Mucosa of rectum (tissue), 2 donors: ENCODE measurements around the gene DCAF10.
"Not testable (repeated sequence)": the region's sequence is repeated elsewhere in the genome, so short reads cannot be mapped to it uniquely, and the experiment has no call there.

Experiments
- H3K27ac ChIP-seq, 2 donors: one replicate each; pipeline ENCODE4 v1.7.0; 2013; ENCODE audit warnings: inconsistent platforms in 2 of 2, low read depth in 2 of 2, low read length in 2 of 2
- H3K27me3 ChIP-seq, 2 donors: one replicate each; pipeline ENCODE4 v1.7.0; 2013; ENCODE audit warnings: low read length in 2 of 2; ENCODE audit not compliant: control insufficient read depth in 2 of 2, insufficient read depth in 2 of 2
- H3K36me3 ChIP-seq, 2 donors: one replicate each; pipeline ENCODE4 v1.7.0; 2013; ENCODE audit warnings: low read length in 2 of 2; ENCODE audit not compliant: control insufficient read depth in 2 of 2, insufficient read depth in 2 of 2
- H3K4me1 ChIP-seq, 2 donors: one replicate each; pipeline ENCODE4 v1.7.0; 2013; ENCODE audit warnings: low read length in 2 of 2, mild to moderate bottlenecking in 1 of 2; ENCODE audit not compliant: control insufficient read depth in 2 of 2, insufficient read depth in 2 of 2
- H3K4me3 ChIP-seq, 2 donors: one replicate each; pipeline ENCODE4 v1.7.0; 2013; ENCODE audit warnings: low read length in 2 of 2
- H3K9ac ChIP-seq, 2 donors: one replicate each; pipeline ENCODE4 v1.7.0; 2013; ENCODE audit warnings: low read length in 2 of 2, low read depth in 1 of 2, mild to moderate bottlenecking in 1 of 2
- H3K9me3 ChIP-seq, 2 donors: one replicate each; pipeline ENCODE4 v1.7.0; 2013; ENCODE audit warnings: low read length in 2 of 2; ENCODE audit not compliant: control insufficient read depth in 2 of 2
- donor health status: healthy.
- donor health status: Normal muscosa, but diverticular disease.

Gene DCAF10

DNA sequence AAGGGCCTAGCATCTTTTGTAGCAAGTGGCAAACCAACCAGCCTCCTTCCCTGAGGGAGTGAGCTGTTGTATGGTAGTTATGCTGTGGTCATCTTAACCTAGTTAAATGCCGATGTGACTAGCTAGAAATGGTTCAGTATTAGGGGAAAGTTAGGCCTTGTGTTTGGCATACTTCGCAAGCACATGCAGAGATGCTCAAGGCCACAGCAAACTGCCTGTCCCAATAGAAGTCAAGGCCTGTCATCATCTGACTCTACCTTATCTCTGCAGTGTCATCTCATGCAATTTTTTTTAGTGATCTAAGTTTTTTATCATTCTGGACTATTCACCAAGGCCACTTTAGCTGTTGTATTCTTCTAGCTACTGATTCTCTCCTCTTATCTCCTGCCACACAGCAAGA lies 10.5 kb upstream of the DCAF10 start:
- Histone ChIP-seq H3K36me3 (no peaks in the 10 kb centered on the region), H3K9me3 (no peaks in the 10 kb centered on the region), H3K9ac (no peak overlapping the region), H3K27me3 (no peaks in the 10 kb centered on the region), H3K4me1 (no peaks in the 10 kb centered on the region), H3K4me3 (no peak overlapping the region), H3K27ac (no peak overlapping the region)

DNA sequence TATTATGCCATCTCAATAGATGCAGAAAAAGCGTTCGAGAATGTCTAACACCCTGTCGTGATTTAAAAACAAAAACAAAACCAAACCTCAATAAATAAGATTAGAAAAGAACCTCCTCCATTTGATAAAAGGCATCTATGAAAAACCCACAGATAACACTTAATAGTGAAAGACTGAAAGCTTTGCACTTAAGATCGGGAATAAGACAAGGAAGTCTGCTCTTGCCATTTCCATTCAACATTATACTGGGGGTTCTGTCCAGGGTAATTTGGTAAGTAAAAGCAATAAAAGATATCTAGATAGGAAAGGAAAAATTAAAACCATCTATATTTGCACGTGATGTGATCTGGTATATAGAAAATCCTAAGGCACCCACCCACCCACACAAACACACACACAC lies 8.5 kb upstream of the DCAF10 start:
- no peak overlapping the region for H3K27ac ChIP-seq

GRCh38 chr9:37796232-37796631 lies 4.4 kb upstream of the DCAF10 start:
- Histone ChIP-seq H3K27me3 (no peaks in the 10 kb centered on the region), H3K27ac (no peak overlapping the region), H3K4me3 (no peak overlapping the region), H3K4me1 (peaks cover 0 to under 1% of the 10 kb centered on the region in 2 donors), H3K9me3 (no peaks in the 10 kb centered on the region), H3K36me3 (no peaks in the 10 kb centered on the region), H3K9ac (no peak overlapping the region)

More for the DNA sequence above, 8.5 kb upstream of the DCAF10 start:
- H3K4me1 ChIP-seq: no peaks in the 10 kb centered on the region
- no peak overlapping the region for H3K9ac ChIP-seq
- H3K36me3 ChIP-seq: no peaks in the 10 kb centered on the region
- H3K9me3 ChIP-seq: no peaks in the 10 kb centered on the region
- H3K27me3 ChIP-seq: no peaks in the 10 kb centered on the region
- no peak overlapping the region for H3K4me3 ChIP-seq

GRCh38 chr9:37798677-37799076 lies 1.9 kb upstream of the DCAF10 start:
- Histone ChIP-seq H3K9ac (no peak overlapping the region), H3K36me3 (no peaks in the 10 kb centered on the region), H3K9me3 (no peaks in the 10 kb centered on the region), H3K4me3 (no peak overlapping the region), H3K27ac (no peak overlapping the region), H3K27me3 (no peaks in the 10 kb centered on the region), H3K4me1 (peaks cover 16 to 18% of the 10 kb centered on the region in 2 donors)

DNA sequence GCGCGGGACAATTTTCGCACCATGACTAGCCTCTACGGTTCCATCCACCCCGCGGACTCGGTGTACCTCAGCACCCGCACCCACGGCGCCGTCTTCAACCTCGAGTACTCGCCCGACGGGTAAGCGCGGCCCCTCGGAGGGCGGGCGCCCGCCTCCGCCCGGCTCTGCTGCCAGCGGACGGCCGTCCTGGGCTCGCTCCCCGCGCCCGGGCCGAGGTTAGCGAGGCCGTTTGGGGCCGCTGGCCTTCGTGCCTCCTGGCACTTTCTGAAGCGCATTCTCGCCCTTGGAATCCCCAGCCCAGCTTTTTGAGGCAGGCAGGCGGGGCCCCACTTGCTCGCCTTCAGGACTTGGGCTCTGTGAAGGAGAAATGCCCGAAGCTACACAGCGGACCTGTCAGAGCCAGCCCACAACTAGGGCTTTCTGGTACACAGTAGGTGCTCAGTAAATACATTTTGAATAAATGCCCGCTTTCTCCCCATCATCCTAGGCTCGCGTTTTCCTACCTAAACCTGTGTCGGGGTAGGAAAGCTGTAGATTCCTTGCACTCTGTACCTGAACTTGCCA lies 772 bp downstream of the DCAF10 start:
- Histone ChIP-seq H3K4me3 (peak overlapping the region; percentile 87 to 94), H3K9me3 (no peaks in the 10 kb centered on the region), H3K9ac (peak overlapping the region; percentile 76 to 90), H3K27ac (peak overlapping the region; percentile 85 to 87), H3K27me3 (no peaks in the 10 kb centered on the region), H3K4me1 (peaks cover 16 to 18% of the 10 kb centered on the region in 2 donors), H3K36me3 (no peaks in the 10 kb centered on the region)

DNA sequence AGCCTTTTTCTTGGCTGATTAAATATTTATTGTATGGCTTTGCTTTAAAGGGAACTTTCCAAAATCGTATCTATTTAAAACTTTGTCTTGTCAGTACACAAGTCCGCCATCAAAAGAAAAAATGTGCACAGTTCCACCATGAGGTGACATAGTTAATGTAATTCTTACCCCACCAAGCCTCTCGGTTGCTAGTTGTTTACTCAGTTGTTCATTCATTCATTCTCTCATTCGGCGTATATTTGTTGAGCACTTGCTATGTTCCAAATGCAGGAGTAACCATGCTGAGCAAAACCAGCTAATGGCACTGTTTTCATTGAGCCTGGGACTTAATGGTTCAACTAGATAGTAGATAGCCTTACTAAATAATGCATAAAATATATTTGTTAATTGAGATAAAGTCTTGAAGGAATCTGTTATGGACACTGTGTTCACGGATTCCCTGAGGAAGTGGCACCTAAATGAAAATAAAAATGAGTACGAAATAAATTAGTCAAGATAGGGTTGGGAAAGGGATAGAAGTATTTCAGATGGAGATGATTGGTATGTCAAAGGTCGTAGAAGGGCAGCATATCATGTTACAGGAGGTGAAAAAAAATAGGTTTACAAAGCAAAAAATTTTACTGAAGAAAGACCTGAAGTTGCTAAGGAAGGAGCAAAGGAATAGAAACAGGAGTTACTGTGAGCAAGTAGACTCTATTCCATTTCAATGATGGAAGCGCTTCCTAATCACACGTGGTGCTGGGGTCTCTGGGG lies 1.5 kb downstream of the DCAF10 start:
- Histone ChIP-seq H3K9ac (peak overlapping the region; percentile 76 to 90), H3K9me3 (no peaks in the 10 kb centered on the region), H3K27me3 (no peaks in the 10 kb centered on the region), H3K4me3 (peak overlapping the region; percentile 87 to 94), H3K4me1 (peaks cover 16 to 18% of the 10 kb centered on the region in 2 donors), H3K36me3 (no peaks in the 10 kb centered on the region), H3K27ac (no peak overlapping the region)

DNA sequence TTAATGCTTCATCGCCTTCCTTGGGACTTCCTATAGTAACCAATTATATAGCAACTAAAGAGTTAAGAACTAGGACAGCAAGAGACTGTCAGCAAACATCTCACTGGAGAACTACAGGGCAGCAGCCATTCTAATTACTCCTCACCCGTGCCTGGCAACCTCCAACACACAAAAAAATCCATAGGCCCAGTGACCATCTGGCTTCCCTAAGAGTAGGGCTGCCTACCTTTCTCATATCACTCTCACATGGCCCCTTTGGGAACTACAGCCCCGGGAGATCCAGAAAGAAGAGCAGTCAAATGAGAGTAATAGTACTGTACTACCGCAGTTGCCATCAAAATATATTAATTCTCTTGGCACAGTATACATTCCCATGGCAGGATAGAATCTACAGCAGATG lies 5.7 kb downstream of the DCAF10 start:
- Histone ChIP-seq H3K9me3 (no peaks in the 10 kb centered on the region), H3K36me3 (peaks cover 0 to 3% of the 10 kb centered on the region in 2 donors), H3K9ac (no peak overlapping the region), H3K27ac (no peak overlapping the region), H3K27me3 (no peaks in the 10 kb centered on the region), H3K4me1 (peaks cover 15 to 18% of the 10 kb centered on the region in 2 donors), H3K4me3 (no peak overlapping the region)

GRCh38 chr9:37809676-37810075 lies 9.1 kb downstream of the DCAF10 start:
- not testable (repeated sequence) for H3K4me1 ChIP-seq, H3K9me3 ChIP-seq, H3K9ac ChIP-seq, H3K36me3 ChIP-seq, H3K27ac ChIP-seq, H3K4me3 ChIP-seq, H3K27me3 ChIP-seq

DNA sequence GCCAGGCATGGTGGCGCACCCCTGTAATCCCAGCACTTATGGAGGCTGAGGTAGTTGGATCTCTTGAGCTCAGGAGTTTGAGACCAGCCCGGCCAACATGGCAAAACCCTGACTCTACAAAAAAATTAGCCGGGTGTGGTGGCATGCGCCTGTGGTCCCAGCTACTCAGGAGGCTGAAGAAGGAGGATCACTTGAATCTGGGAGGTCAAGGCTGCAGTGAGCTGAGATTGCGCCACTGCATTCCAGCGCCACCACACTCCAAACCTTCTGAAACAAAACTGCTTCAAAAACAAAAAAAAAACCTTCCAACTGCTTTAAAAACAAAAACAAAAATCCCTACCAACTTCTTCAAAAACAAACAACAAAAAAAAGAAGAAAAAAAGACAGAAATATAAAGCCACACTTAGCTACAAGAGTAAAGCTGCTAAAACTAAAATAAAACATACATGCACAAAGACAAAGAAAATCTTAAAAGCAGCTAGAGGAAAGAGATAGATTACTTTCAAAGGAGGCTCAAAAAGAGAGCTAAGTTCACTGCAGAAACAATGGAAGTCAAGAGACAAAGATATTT lies 11.4 kb downstream of the DCAF10 start:
- Histone ChIP-seq H3K27me3 (no peaks in the 10 kb centered on the region), H3K9ac (no peak overlapping the region), H3K4me1 (no peaks in the 10 kb centered on the region), H3K27ac (no peak overlapping the region), H3K4me3 (no peak overlapping the region), H3K36me3 (peaks cover 0 to 3% of the 10 kb centered on the region in 2 donors), H3K9me3 (no peaks in the 10 kb centered on the region)

GRCh38 chr9:37812773-37813379 lies 12.3 kb downstream of the DCAF10 start:
- Histone ChIP-seq H3K9ac (no peak overlapping the region), H3K4me1 (no peaks in the 10 kb centered on the region), H3K4me3 (no peak overlapping the region), H3K27ac (no peak overlapping the region), H3K36me3 (peaks cover 0 to 3% of the 10 kb centered on the region in 2 donors), H3K27me3 (no peaks in the 10 kb centered on the region), H3K9me3 (no peaks in the 10 kb centered on the region)
